Tibial nerve (tissue), 4 donors: ENCODE measurements around the gene TWF1. TPM values are rescaled to one million over a fixed set of nuclear protein-coding genes. Genes with fewer than 3 reads are reported as not detected.
"Not testable (repeated sequence)": the region's sequence is repeated elsewhere in the genome, so short reads cannot be mapped to it uniquely, and the experiment has no call there.

Experiments
- DNase-seq, 2 donors: peaks; one replicate each; pipeline ENCODE4 v3.0.0-alpha.2; 2019; ENCODE audit warnings: low spot score in 2 of 2
- H3K27ac ChIP-seq, 4 donors: fragments of 200-600 bp; sonication (generic) in 3 of 4; one replicate each; pipeline ENCODE4 v1.5.1; 2017 to 2019; ENCODE audit warnings: mild to moderate bottlenecking in 1 of 4
- H3K27me3 ChIP-seq, 2 donors: fragments of 200-600 bp; sonication (generic) in 1 of 2; one replicate each; pipeline versions ENCODE4 v1.5.1 to v1.6.0; 2017 to 2019
- H3K36me3 ChIP-seq, 3 donors: fragments of 200-600 bp; sonication (generic); one replicate each; pipeline ENCODE4 v1.5.1; 2018 to 2019
- H3K4me1 ChIP-seq, 4 donors: fragments of 200-600 bp; sonication (generic) in 3 of 4; one replicate each; pipeline ENCODE4 v1.5.1; 2017 to 2019
- H3K4me3 ChIP-seq, 4 donors: fragments of 200-600 bp; sonication (generic) in 3 of 4; one replicate each; pipeline ENCODE4 v1.5.1; 2017 to 2019; ENCODE audit warnings: mild to moderate bottlenecking in 1 of 4, moderate library complexity in 1 of 4
- H3K9me3 ChIP-seq, 4 donors: fragments of 200-600 bp; sonication (generic) in 3 of 4; one replicate each; pipeline ENCODE4 v1.5.1; 2017 to 2019
- CTCF ChIP-seq, 5 experiments: fragments of 200-600 bp in 3 of 5; fragments of 450-650 bp in 2 of 5; sonication (generic) in 3 of 5; IDR thresholded peaks; one replicate each; pipeline ENCODE4 v1.5.1; 2016 to 2019; ENCODE audit warnings: antibody characterized with exemption in 5 of 5, mild to moderate bottlenecking in 3 of 5, moderate library complexity in 2 of 5
- EP300 ChIP-seq, 2 donors: sonication (generic); formaldehyde crosslinking; IDR thresholded peaks; one replicate each; pipeline ENCODE4 v1.6.1; 2017; ENCODE audit warnings: antibody characterized with exemption in 2 of 2, mild to moderate bottlenecking in 1 of 2
- POLR2A ChIP-seq, 2 donors: fragments of 450-650 bp; IDR thresholded peaks; one replicate each; pipeline ENCODE4 v1.6.1; 2017; ENCODE audit warnings: antibody characterized with exemption in 2 of 2, mild to moderate bottlenecking in 2 of 2, moderate library complexity in 2 of 2
- WGBS, 2 donors: methylation state at CpG; one replicate each; pipeline ENCODE4 v1.1.5; 2018; 5-methylcytosine and 5-hydroxymethylcytosine counted together
- total RNA-seq, 4 donors: library from RNA; depleted of rRNA; stranded (reverse); fragments of >200 nt; gene quantifications; one replicate each; pipeline ENCODE4 v1.1.0, GENCODE V29; 2016

TWF1 gene
- total RNA-seq, 4 donors from 2014 or later, result 65.1 to 82.2 (median 71.0) TPM

- Histone ChIP-seq H3K27me3 (no peaks in the 10 kb centered on the region), H3K4me3 (no peak overlapping the region), H3K36me3 (peaks cover 0 to 20% (median 0%) of the 10 kb centered on the region in 3 donors), H3K4me1 (peaks cover 0 to 7% (median 3%) of the 10 kb centered on the region in 4 donors), H3K27ac (no peak overlapping the region), H3K9me3 (no peaks in the 10 kb centered on the region)
- 93 to 97% methylated on average over 3 of the region's 3 CpGs for WGBS, 2 donors
- DNase-seq, result no peak
- TF ChIP-seq POLR2A (IDR thresholded peaks at IDR 0.05) (no peak), EP300 (IDR thresholded peaks at IDR 0.05) (no peak), CTCF (IDR thresholded peaks at IDR 0.05) (no peak)
These were observed 52.1 kb downstream of the TWF1 start for GRCh38 chr12:43754015-43754414.

GRCh38 chr12:43751360-43751759, 54.8 kb downstream of the TWF1 start:
- not testable (repeated sequence) for DNase-seq, H3K27me3 ChIP-seq, H3K27ac ChIP-seq, H3K4me3 ChIP-seq, H3K4me1 ChIP-seq, H3K9me3 ChIP-seq
- peaks cover 0 to 25% (median 0%) of the 10 kb centered on the region in 3 donors for H3K36me3 ChIP-seq
- WGBS, 2 donors, result 86 to 89% methylated on average over 6 of the region's 6 CpGs

GRCh38 chr12:43750814-43751213, 55.3 kb downstream of the TWF1 start:
- 70 to 88% methylated on average over 3 of the region's 3 CpGs for WGBS, 2 donors
- no peaks in the 10 kb centered on the region for H3K27me3 ChIP-seq
- peaks cover 0 to 26% (median 0%) of the 10 kb centered on the region in 3 donors for H3K36me3 ChIP-seq
- no peak overlapping the region for H3K4me3 ChIP-seq
- no peak for DNase-seq
- no peak overlapping the region for H3K27ac ChIP-seq
- no peaks in the 10 kb centered on the region for H3K4me1 ChIP-seq
- no peak for TF ChIP-seq CTCF (IDR thresholded peaks at IDR 0.05)
- TF ChIP-seq EP300 (IDR thresholded peaks at IDR 0.05), result no peak
- no peak for TF ChIP-seq POLR2A (IDR thresholded peaks at IDR 0.05)
- no peaks in the 10 kb centered on the region for H3K9me3 ChIP-seq

- Histone ChIP-seq H3K4me1 (no peaks in the 10 kb centered on the region), H3K9me3 (no peaks in the 10 kb centered on the region), H3K27me3 (no peaks in the 10 kb centered on the region), H3K4me3 (no peak overlapping the region), H3K36me3 (peaks cover 0 to 36% (median 0%) of the 10 kb centered on the region in 3 donors), H3K27ac (no peak overlapping the region)
- 95 to 97% methylated on average over 5 of the region's 5 CpGs for WGBS, 2 donors
- DNase-seq, result no peak
- TF ChIP-seq CTCF (IDR thresholded peaks at IDR 0.05) (no peak), EP300 (IDR thresholded peaks at IDR 0.05) (no peak), POLR2A (IDR thresholded peaks at IDR 0.05) (no peak)
These were observed 57.1 kb downstream of the TWF1 start for GRCh38 chr12:43749016-43749415.

- Histone ChIP-seq H3K27ac (no peak overlapping the region), H3K36me3 (peaks cover 0 to 48% (median 0%) of the 10 kb centered on the region in 3 donors), H3K9me3 (no peaks in the 10 kb centered on the region), H3K27me3 (no peaks in the 10 kb centered on the region), H3K4me1 (no peaks in the 10 kb centered on the region), H3K4me3 (no peak overlapping the region)
- DNase-seq, result no peak
- TF ChIP-seq EP300 (IDR thresholded peaks at IDR 0.05) (no peak), POLR2A (IDR thresholded peaks at IDR 0.05) (no peak), CTCF (IDR thresholded peaks at IDR 0.05) (no peak)
These were observed 61.3 kb downstream of the TWF1 start for GRCh38 chr12:43744826-43745225.

Other genes starting within 250 kb of the TWF1 start
- gene PUS7L, start 47.5 kb downstream of the TWF1 start, total RNA-seq, result 1 to 10 TPM; 3.9 to 9.8 (median 7.0) TPM
- 10 to 100 TPM; 16.3 to 24.6 (median 22.4) TPM for gene IRAK4, start 47.4 kb downstream of the TWF1 start, total RNA-seq
- gene TMEM117, start 29.8 kb upstream of the TWF1 start, total RNA-seq, result 10 to 100 TPM; 16.9 to 24.9 (median 21.1) TPM